Measurements from ENCODE around the gene MR1.

The MR1 gene

DNA sequence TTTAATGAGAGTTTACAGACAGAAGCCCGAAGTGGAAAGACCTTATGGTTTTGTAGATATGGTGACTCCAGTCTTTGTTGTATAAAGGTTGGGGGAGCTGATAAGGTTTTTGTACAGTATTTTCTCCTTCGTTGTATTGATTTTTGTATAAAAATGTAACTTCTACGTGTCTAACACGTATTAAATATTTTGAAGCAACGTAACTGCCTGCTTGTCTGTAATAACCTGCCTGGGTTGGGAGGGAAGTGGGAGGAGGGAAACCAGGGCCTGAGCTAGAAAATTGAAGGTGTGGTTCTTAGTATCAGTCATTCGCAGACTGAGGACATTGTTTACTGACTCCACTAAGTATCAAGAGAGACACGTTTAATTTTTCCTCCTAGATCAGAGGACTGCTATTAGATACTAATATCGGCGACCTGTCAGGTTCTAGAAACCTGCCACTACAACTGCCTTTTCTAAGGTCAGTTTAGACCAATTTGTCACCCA is 56.9 kb downstream of the MR1 start:
- CTCF ChIA-PET, result interaction anchor here (0.6 to 3.9 kb wide), 12 partner anchors 9 to 334 kb away, joined by 3 to 36 read pairs (median 4); no protein-coding TSS in a partner anchor

GRCh38 chr1:181091309-181092040 is 57.7 kb downstream of the MR1 start:
- Histone ChIP-seq H3K4me1 (ENCODE audit: control insufficient read depth, insufficient read depth, low read length) (peaks cover 12% of the 10 kb centered on the region), H3K4me3 (ENCODE audit: low read depth, low read length) (peak overlapping the region; percentile 96), H3K27ac (ENCODE audit: extremely low read depth, low read depth, low read length) (no peak overlapping the region), H3K9me3 (ENCODE audit: control insufficient read depth, insufficient read depth, low read depth, low read length) (no peaks in the 10 kb centered on the region), H3K36me3 (ENCODE audit: control insufficient read depth in 2 of 2, insufficient read depth in 1 of 2, low read length in 2 of 2) (peaks cover 0 to 37% of the 10 kb centered on the region in 2 experiments; a peak in 2 of 3 replicates)
- TF ChIP-seq, protein P1, sequence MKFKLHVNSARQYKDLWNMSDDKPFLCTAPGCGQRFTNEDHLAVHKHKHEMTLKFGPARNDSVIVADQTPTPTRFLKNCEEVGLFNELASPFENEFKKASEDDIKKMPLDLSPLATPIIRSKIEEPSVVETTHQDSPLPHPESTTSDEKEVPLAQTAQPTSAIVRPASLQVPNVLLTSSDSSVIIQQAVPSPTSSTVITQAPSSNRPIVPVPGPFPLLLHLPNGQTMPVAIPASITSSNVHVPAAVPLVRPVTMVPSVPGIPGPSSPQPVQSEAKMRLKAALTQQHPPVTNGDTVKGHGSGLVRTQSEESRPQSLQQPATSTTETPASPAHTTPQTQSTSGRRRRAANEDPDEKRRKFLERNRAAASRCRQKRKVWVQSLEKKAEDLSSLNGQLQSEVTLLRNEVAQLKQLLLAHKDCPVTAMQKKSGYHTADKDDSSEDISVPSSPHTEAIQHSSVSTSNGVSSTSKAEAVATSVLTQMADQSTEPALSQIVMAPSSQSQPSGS (tag by site-specific recombination; IDR thresholded peaks at IDR 0.05; ENCODE audit: low read depth), result peak; percentile 63; the same call in 1 of the 2 replicates
- TF ChIP-seq PRDM6 (tag by site-specific recombination; IDR thresholded peaks at IDR 0.05) (peak; percentile 28; the same call in 1 of the 2 replicates), PRDM10 (tag by site-specific recombination; IDR thresholded peaks at IDR 0.05) (no peak), SETDB1 (IDR thresholded peaks at IDR 0.05; ENCODE audit: insufficient read length, low read length) (no peak), ZNF140 (tag by site-specific recombination; IDR thresholded peaks at IDR 0.05) (no peak), ZNF660 (tag by site-specific recombination; IDR thresholded peaks at IDR 0.05) (no peak), EGR2 (tag by site-specific recombination; IDR thresholded peaks at IDR 0.05; ENCODE audit: low read depth) (no peak)
- POLR2A ChIA-PET, result interaction anchor here (0.8 to 6.6 kb wide), 14 partner anchors 9 to 210 kb away, joined by 3 to 163 read pairs (median 5); partner anchors contain the start of gene STX6
- CTCF ChIA-PET, result interaction anchor here (0.5 to 3.9 kb wide), 13 partner anchors 8 to 333 kb away, joined by 3 to 36 read pairs (median 4); no protein-coding TSS in a partner anchor

More for the DNA sequence above, 56.9 kb downstream of the MR1 start:
- H3K4me3 ChIP-seq (ENCODE audit: low read depth, low read length), result peak overlapping the region; percentile 96
- TF ChIP-seq ZNF555 (tag by site-specific recombination; conservative IDR thresholded peaks at IDR 0.05), result no peak
- no peak for TF ChIP-seq ZNF837 (tag by site-specific recombination; IDR thresholded peaks at IDR 0.05)
- TF ChIP-seq ZNF423 (tag by site-specific recombination; IDR thresholded peaks at IDR 0.05), result no peak
- TF ChIP-seq SALL2 (tag by site-specific recombination; IDR thresholded peaks at IDR 0.05; ENCODE audit: borderline replicate concordance), result no peak
- no peak for TF ChIP-seq ZNF404 (tag by site-specific recombination; IDR thresholded peaks at IDR 0.05)
- TF ChIP-seq ZNF664 (tag by site-specific recombination; IDR thresholded peaks at IDR 0.05), result 0 out of 2 replicates have a peak, but pooled peaks have one; percentile 34
- no peak for TF ChIP-seq ZNF146 (tag by site-specific recombination; IDR thresholded peaks at IDR 0.05)
- TF ChIP-seq ZNF24 (tag by site-specific recombination; IDR thresholded peaks at IDR 0.05), result peak; percentile 62; the same call in 1 of the 2 replicates
- peaks cover 0 to 37% of the 10 kb centered on the region in 2 experiments; a peak in 2 of 3 replicates for H3K36me3 ChIP-seq (ENCODE audit: control insufficient read depth in 2 of 2, insufficient read depth in 1 of 2, low read length in 2 of 2)
- H3K4me1 ChIP-seq (ENCODE audit: control insufficient read depth, insufficient read depth, low read length), result peaks cover 5% of the 10 kb centered on the region
- POLR2A ChIA-PET, result interaction anchor here (0.7 to 6.6 kb wide), 12 partner anchors 10 to 209 kb away, joined by 3 to 163 read pairs (median 4); partner anchors contain the start of gene STX6
- H3K9me3 ChIP-seq (ENCODE audit: control insufficient read depth, insufficient read depth, low read depth, low read length), result no peaks in the 10 kb centered on the region
- peak overlapping the region; percentile 82; the same call in 1 of the 2 replicates for H3K27ac ChIP-seq (ENCODE audit: extremely low read depth, low read depth, low read length)

Measured in HEK293 (cell line).